Activated gamma-delta T cell treated with Interleukin-2 at 50 U/mL for 16 hours (primary cell): ENCODE results near the gene LSM14A.
"Not testable (repeated sequence)": the region's sequence is repeated elsewhere in the genome, so short reads cannot be mapped to it uniquely, and the experiment has no call there.

ENCODE experiments used
- DNase-seq: peaks from one replicate; pipeline ENCODE4 v3.0.0-alpha.2; 2020

The LSM14A gene

GRCh38 chr19:34171877-34172660 is at the start of gene LSM14A:
Gene LSM14A (plus strand): TSS chr19:34172504. CDS start chr19:34172643, 139 bp downstream.
- DNase-seq = peak; percentile 89

GRCh38 chr19:34124828-34125227 is 47.5 kb upstream of the LSM14A start:
- no peak for DNase-seq

- no peak for DNase-seq
These were observed 45.3 kb upstream of the LSM14A start for GRCh38 chr19:34126966-34127365.

GRCh38 chr19:34127684-34128189 is 44.6 kb upstream of the LSM14A start:
- no peak for DNase-seq

- no peak for DNase-seq
These were observed 43.6 kb upstream of the LSM14A start for GRCh38 chr19:34128558-34129250.

GRCh38 chr19:34131100-34131499 is 41.2 kb upstream of the LSM14A start:
- no peak for DNase-seq

GRCh38 chr19:34132145-34132544 is 40.2 kb upstream of the LSM14A start:
- not testable (repeated sequence) for DNase-seq

GRCh38 chr19:34132706-34133105 is 39.6 kb upstream of the LSM14A start:
- DNase-seq = not testable (repeated sequence)

GRCh38 chr19:34134190-34135053 is 37.9 kb upstream of the LSM14A start:
- peak; percentile 92 for DNase-seq

- no peak for DNase-seq
These were observed 37.1 kb upstream of the LSM14A start for GRCh38 chr19:34135054-34135800.

- DNase-seq = no peak
These were observed 36.3 kb upstream of the LSM14A start for GRCh38 chr19:34135821-34136611.

- no peak for DNase-seq
These were observed 31.3 kb upstream of the LSM14A start for GRCh38 chr19:34141025-34141424.

GRCh38 chr19:34142440-34142839 is 29.9 kb upstream of the LSM14A start:
- no peak for DNase-seq

- DNase-seq = peak; percentile 52
These were observed 26.5 kb upstream of the LSM14A start for GRCh38 chr19:34145741-34146202.

GRCh38 chr19:34148658-34149185 is 23.6 kb upstream of the LSM14A start:
- DNase-seq = no peak

- DNase-seq = no peak
These were observed 22.4 kb upstream of the LSM14A start for GRCh38 chr19:34149873-34150272.

- DNase-seq = no peak
These were observed 21.7 kb upstream of the LSM14A start for GRCh38 chr19:34150558-34150957.

- no peak for DNase-seq
These were observed 20.9 kb upstream of the LSM14A start for GRCh38 chr19:34151439-34151838.

GRCh38 chr19:34154401-34154800 is 17.9 kb upstream of the LSM14A start:
- DNase-seq = no peak

GRCh38 chr19:34155686-34156085 is 16.6 kb upstream of the LSM14A start:
- DNase-seq = no peak

GRCh38 chr19:34158966-34159365 is 13.3 kb upstream of the LSM14A start:
- DNase-seq = not testable (repeated sequence)
